GM10847 (cell line): ENCODE results near the gene WNK2.

Source experiments
- POLR2A ChIP-seq: IDR thresholded peaks from 2 replicates; pipeline ENCODE4 v1.6.1; 2011; ENCODE audit not compliant: insufficient read length; ENCODE audit errors: extremely low read depth

WNK2 gene

GRCh38 chr9:93211654-93212001 lies 27.7 kb downstream of the WNK2 start:
- TF ChIP-seq POLR2A = no peak

- no peak for TF ChIP-seq POLR2A
Measured at GRCh38 chr9:93212409-93212808, 28.5 kb downstream of the WNK2 start.

GRCh38 chr9:93216073-93216365 lies 32.1 kb downstream of the WNK2 start:
- TF ChIP-seq POLR2A = no peak

- TF ChIP-seq POLR2A = no peak
Measured at GRCh38 chr9:93217706-93218105, 33.8 kb downstream of the WNK2 start.

GRCh38 chr9:93218161-93218560 lies 34.2 kb downstream of the WNK2 start:
- no peak for TF ChIP-seq POLR2A

DNA sequence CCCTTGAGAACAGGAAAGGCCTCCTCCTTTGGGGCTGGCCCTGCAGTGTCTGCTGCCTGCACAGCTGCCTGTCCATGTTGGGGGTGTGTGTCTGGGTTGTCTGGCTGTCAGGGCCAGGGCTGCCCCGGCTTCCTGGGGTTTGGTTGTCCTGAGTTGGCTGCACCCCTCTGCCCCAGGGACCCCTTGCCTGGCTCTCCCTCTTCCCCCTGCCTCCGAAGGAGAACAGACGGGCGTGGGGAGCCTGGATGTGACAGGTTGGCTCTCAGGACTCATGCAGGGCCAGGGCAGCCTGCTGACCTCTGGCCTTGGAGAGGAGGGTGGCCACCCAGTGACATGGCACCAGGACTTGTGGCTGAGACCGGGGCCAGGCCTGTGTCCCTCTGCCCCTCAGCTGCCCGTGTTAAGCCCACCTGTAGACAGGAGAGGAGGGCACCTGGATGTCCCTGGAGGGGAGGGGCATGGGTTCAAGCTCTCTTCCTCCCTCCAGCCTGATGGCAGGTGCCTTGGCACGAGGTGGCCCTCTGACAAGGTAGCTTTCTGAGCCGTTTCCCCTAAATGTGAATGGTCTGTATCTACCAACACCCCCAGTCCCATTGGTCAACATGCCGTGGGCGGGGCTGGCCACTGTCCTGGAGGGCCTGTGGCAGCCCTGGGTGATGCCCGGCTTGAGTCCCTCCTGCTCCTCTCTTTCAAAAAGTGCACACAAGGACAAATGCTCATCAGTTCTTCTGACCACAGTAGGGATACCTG lies 34.9 kb downstream of the WNK2 start:
- TF ChIP-seq POLR2A = no peak

GRCh38 chr9:93219692-93220091 lies 35.8 kb downstream of the WNK2 start:
- TF ChIP-seq POLR2A = no peak

GRCh38 chr9:93220627-93221026 lies 36.7 kb downstream of the WNK2 start:
- no peak for TF ChIP-seq POLR2A

DNA sequence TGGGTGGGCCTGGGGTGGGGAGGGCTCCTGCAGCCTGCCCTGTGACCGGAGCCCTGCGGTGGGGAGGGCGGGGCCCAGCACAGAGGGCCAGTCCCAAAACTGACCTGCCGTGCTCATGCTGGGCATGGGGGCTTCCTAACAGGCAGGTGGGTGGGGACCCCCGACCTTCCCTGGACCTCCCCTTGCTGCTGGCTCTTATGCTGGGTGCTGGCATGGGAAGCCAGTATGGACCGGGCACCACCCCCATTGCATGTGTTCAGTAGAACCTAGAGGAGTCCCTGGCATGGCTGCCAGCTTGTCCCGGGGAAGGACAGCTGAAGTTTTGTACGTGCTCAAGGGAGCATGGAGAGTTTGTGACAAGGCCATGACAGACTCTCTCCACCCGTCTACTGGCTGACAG lies 37.1 kb downstream of the WNK2 start:
- TF ChIP-seq POLR2A = no peak

DNA sequence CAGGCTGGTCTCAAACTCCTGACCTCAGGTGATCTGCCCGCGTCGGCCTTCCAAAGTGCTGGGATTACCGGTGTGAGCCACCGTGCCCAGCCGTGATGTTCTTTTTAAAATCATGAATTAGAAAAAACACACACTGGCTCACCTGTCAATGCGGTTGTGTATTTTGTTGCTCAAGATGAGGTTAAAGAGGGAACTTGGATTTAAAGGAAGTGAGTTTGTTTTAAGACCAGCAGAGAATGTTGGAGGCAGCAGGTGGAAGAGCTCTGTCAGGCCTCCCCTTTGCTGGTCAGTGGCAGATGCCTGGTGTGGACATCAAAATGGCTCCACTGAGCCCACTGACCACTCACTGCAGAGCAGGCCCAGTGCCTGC lies 38.9 kb downstream of the WNK2 start:
- no peak for TF ChIP-seq POLR2A

DNA sequence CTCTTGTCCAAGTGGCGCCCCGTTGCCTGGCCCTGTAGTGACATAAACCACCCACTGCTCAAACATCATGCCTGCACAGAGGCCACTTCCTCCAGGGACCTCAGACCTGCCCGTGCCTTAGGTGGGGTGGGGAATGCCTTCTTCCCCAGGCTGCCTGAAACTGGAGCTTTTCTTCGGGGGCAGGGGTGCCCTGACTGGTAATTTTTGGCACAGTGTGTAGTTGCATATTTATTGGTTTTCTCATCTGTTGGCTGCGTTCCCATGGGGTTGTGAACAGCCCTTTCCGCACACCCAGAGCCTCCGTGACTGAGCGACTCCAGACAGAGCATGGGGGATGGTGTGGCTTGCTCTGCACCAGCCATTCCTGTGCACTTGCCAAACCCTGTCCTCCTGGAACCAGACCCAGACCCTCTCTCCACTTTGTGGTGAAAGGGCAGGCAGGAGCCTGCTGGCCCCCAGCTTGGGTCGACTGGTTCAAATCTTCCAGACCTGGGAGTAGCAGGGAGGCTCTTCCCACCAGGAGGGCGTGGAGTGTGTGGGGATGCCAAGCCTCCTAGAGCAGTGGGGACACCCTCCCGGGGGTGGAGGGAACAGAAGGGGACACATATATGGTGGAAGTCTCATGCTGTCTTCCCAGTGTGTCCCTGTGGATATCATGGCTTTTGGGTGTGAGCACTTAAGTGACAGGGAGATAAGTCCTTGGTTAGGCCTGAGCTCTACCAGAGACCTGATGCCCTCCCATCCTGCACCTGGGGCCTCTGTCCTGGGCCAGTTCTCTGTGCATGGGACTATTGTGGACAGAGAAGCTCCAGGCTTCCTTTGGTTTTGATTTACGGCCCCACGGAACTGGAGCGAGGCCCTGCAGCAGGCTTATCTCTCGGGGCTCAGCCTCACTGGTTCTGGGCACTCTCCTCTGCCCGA lies 39.6 kb downstream of the WNK2 start:
- TF ChIP-seq POLR2A = no peak

GRCh38 chr9:93224591-93224990 lies 40.7 kb downstream of the WNK2 start:
- TF ChIP-seq POLR2A = no peak

DNA sequence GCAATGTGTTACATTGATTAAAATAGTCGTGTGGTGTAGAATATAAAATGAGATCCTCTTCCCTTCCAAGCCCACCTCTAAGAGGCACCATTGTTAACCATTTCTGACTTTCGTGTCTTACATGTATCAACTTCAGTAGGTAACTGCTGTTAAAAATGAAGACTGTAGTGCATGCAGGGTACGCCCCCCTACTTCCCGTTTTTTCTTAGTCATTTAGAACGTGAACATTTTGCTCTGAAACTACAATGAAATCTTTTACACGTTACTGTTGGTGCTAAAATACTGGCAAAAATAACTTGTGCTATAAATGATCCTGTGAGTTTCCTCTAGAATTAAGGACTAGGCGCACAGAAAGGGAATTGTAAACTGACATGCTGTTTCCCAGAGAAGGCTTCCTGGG lies 41.5 kb downstream of the WNK2 start:
- TF ChIP-seq POLR2A = no peak

DNA sequence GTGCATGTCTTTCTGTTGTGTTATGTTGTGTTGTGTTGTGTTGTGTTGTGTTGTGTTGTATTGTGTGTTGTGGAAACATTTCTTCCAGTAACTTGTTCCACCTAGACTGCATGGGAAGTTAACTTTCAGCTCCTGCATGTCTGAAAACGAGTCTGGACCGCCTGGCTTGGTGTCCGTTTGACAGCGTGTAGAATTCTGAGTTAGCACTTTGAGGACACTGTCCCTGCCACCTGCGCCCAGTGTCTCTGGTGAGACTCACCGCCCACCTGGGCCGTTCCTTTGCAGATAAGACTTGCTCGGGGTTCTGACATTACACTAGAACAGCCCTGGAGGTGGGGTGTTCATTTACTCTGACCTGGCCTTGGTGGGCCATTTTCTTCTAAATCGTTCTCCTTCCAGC lies 42.0 kb downstream of the WNK2 start:
- no peak for TF ChIP-seq POLR2A

DNA sequence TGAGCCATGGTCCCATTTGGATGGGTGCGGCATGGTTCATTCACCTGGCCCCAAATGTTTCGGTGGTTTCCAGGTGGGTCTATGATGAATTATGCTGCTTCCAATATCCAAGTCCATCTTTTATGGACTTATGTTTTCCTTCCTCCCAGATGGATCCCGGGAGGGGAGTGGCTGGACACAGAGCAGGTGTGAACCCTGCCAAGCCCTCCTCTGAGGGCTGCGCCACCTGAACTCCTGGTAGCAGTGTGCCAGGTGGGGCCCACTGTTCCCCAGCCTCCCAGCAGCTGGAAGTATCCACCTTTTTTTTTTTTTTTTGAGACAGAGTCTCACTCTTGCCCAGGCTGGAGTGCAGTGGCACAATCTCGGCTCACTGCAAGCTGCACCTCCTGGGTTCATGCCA lies 42.9 kb downstream of the WNK2 start:
- no peak for TF ChIP-seq POLR2A

GRCh38 chr9:93228030-93228429 lies 44.1 kb downstream of the WNK2 start:
- TF ChIP-seq POLR2A = no peak

- TF ChIP-seq POLR2A = no peak
Measured at GRCh38 chr9:93228453-93228852, 44.5 kb downstream of the WNK2 start.
